ENCODE results near the gene CELF3. TPM values are rescaled to one million over a fixed set of nuclear protein-coding genes. Genes with fewer than 3 reads are reported as not detected.

The CELF3 gene
- total RNA-seq, 1 experiment from 2014 or later, result not detected

- Histone ChIP-seq H3K9me3 (ENCODE audit: control insufficient read depth, insufficient read depth, low read depth, low read length) (no peaks in the 10 kb centered on the region), H3K4me3 (ENCODE audit: low read depth in 2 of 2, low read length in 2 of 2) (no peak overlapping the region), H3K27me3 (ENCODE audit: control insufficient read depth, insufficient read depth, low read length) (peaks cover 2% of the 10 kb centered on the region; the same call in 1 of the 2 replicates), H3K36me3 (ENCODE audit: control insufficient read depth, insufficient read depth, low read length) (no peaks in the 10 kb centered on the region), H3K4me1 (ENCODE audit: control insufficient read depth, insufficient read depth, low read length) (no peaks in the 10 kb centered on the region), H3K27ac (ENCODE audit: low read length) (no peak overlapping the region)
- intact Hi-C loops (cut with micrococcal nuclease; ENCODE audit: unreplicated experiment), result loop anchor here (5.0 kb wide), 2 partner anchors 147 to 297 kb away; no protein-coding TSS in a partner anchor
- DNase-seq (ENCODE audit: low read depth, low spot score) (no peak), ATAC-seq (no peak)
- ChIA-PET POLR2A (no interaction called here), CTCF (no interaction called here)
- BruUV-seq (replicated peaks), result no TSS peak
- in situ Hi-C loops (cut with HindIII; ENCODE audit: low pct_unique_long_range_greater_than_20kb, low sequenced_read_pairs), result no loop called here
- TF ChIP-seq TCF7L2 (IDR thresholded peaks at IDR 0.05; ENCODE audit: low read depth, low read length) (no peak), SIN3A (IDR thresholded peaks at IDR 0.05; ENCODE audit: borderline replicate concordance, insufficient read depth, low read depth, low read length) (no peak), CTCF (IDR thresholded peaks at IDR 0.05) (no peak), REST (IDR thresholded peaks at IDR 0.05; ENCODE audit: insufficient read depth in 1 of 2, low read depth in 2 of 2, low read length in 1 of 2) (no peak), POLR2AphosphoS5 (IDR thresholded peaks at IDR 0.05; ENCODE audit: low read depth, low read length) (no peak)
Measured at GRCh38 chr1:151739590-151740355, 23.2 kb upstream of the CELF3 start.

GRCh38 chr1:151737479-151737878 lies 20.9 kb upstream of the CELF3 start:
- intact Hi-C loops (cut with micrococcal nuclease; ENCODE audit: unreplicated experiment), result loop anchor here (5.0 kb wide), 2 partner anchors 145 to 295 kb away; no protein-coding TSS in a partner anchor
- BruUV-seq (replicated peaks), result no TSS peak
- CTCF ChIA-PET, result no interaction called here

More at GRCh38 chr1:151737479-151737878, 20.9 kb upstream of the CELF3 start:
- no peaks in the 10 kb centered on the region for H3K36me3 ChIP-seq (ENCODE audit: control insufficient read depth, insufficient read depth, low read length)
- H3K4me3 ChIP-seq (ENCODE audit: low read depth in 2 of 2, low read length in 2 of 2), result no peak overlapping the region
- no peak for TF ChIP-seq CTCF (IDR thresholded peaks at IDR 0.05)
- no peak for TF ChIP-seq SIN3A (IDR thresholded peaks at IDR 0.05; ENCODE audit: borderline replicate concordance, insufficient read depth, low read depth, low read length)
- TF ChIP-seq POLR2AphosphoS5 (IDR thresholded peaks at IDR 0.05; ENCODE audit: low read depth, low read length), result no peak
- no peak for TF ChIP-seq TCF7L2 (IDR thresholded peaks at IDR 0.05; ENCODE audit: low read depth, low read length)
- TF ChIP-seq REST (IDR thresholded peaks at IDR 0.05; ENCODE audit: insufficient read depth in 1 of 2, low read depth in 2 of 2, low read length in 1 of 2), result no peak
- H3K4me1 ChIP-seq (ENCODE audit: control insufficient read depth, insufficient read depth, low read length), result no peaks in the 10 kb centered on the region
- no peak for ATAC-seq
- in situ Hi-C loops (cut with HindIII; ENCODE audit: low pct_unique_long_range_greater_than_20kb, low sequenced_read_pairs), result no loop called here
- POLR2A ChIA-PET, result no interaction called here
- no peak for DNase-seq (ENCODE audit: low read depth, low spot score)
- no peaks in the 10 kb centered on the region for H3K9me3 ChIP-seq (ENCODE audit: control insufficient read depth, insufficient read depth, low read depth, low read length)
- H3K27ac ChIP-seq (ENCODE audit: low read length), result no peak overlapping the region
- no peaks in the 10 kb centered on the region for H3K27me3 ChIP-seq (ENCODE audit: control insufficient read depth, insufficient read depth, low read length)

Data from Panc1 (cell line).